Liver (tissue), 9 donors: ENCODE measurements around the gene TEKT2. TPM values are rescaled to one million over a fixed set of nuclear protein-coding genes. Genes with fewer than 3 reads are reported as not detected.

ENCODE experiments used
- DNase-seq: peaks from one replicate; pipeline ENCODE4 v3.0.0-alpha.2; 2017; ENCODE audit warnings: low spot score
- H3K27ac ChIP-seq, 2 donors: one replicate each; pipeline ENCODE4 v1.7.0; 2013; ENCODE audit warnings: inconsistent platforms in 2 of 2, low read length in 2 of 2, control low read depth in 1 of 2, low read depth in 1 of 2, mild to moderate bottlenecking in 1 of 2
- H3K27me3 ChIP-seq, 4 donors: one replicate each; pipeline versions ENCODE4 v1.6.1 to v1.7.0; 2013; ENCODE audit warnings: low read length in 3 of 4, inconsistent platforms in 1 of 4, mild to moderate bottlenecking in 1 of 4, moderate library complexity in 1 of 4; ENCODE audit not compliant: control insufficient read depth in 4 of 4, insufficient read depth in 4 of 4
- H3K36me3 ChIP-seq, 4 donors: one replicate each; pipeline versions ENCODE4 v1.6.1 to v1.7.0; 2013; ENCODE audit warnings: low read length in 3 of 4, mild to moderate bottlenecking in 3 of 4, low read depth in 1 of 4, moderate library complexity in 1 of 4; ENCODE audit not compliant: control insufficient read depth in 4 of 4, insufficient read depth in 3 of 4
- H3K4me1 ChIP-seq, 4 donors: one replicate each; pipeline versions ENCODE4 v1.6.1 to v1.7.0; 2013; ENCODE audit warnings: low read length in 3 of 4, mild to moderate bottlenecking in 3 of 4, moderate library complexity in 1 of 4; ENCODE audit not compliant: control insufficient read depth in 4 of 4, insufficient read depth in 4 of 4
- H3K4me3 ChIP-seq, 3 donors: one replicate each; pipeline versions ENCODE4 v1.6.1 to v1.7.0; 2013; ENCODE audit warnings: low read length in 3 of 3, control low read depth in 1 of 3, low read depth in 1 of 3, mild to moderate bottlenecking in 1 of 3
- H3K9ac ChIP-seq, 2 donors: one replicate each; pipeline ENCODE4 v1.7.0; 2013; ENCODE audit warnings: low read length in 2 of 2, mild to moderate bottlenecking in 2 of 2, moderate library complexity in 2 of 2, control low read depth in 1 of 2, low read depth in 1 of 2
- H3K9me3 ChIP-seq, 4 donors: one replicate each; pipeline versions ENCODE4 v1.6.1 to v1.7.0; 2013; ENCODE audit warnings: low read length in 3 of 4; ENCODE audit not compliant: control insufficient read depth in 4 of 4
- ATF3 ChIP-seq: IDR thresholded peaks from 2 replicates; pipeline ENCODE4 v1.6.1; 2016; ENCODE audit warnings: antibody characterized with exemption
- CTCF ChIP-seq: fragments of 150-350 bp; IDR thresholded peaks from 2 replicates; pipeline ENCODE4 v1.5.1; 2017; ENCODE audit warnings: improper control_type of control experiment, low read depth, low read length; ENCODE audit not compliant: missing input control
- EGR1 ChIP-seq, 2 donors: IDR thresholded peaks; 2 replicates each; pipeline ENCODE4 v1.6.1; 2016 to 2018; ENCODE audit warnings: antibody characterized with exemption in 2 of 2, low read depth in 2 of 2
- FOXA1 ChIP-seq: IDR thresholded peaks from 2 replicates; pipeline ENCODE4 v1.6.1; 2016; ENCODE audit warnings: antibody characterized with exemption
- FOXA2 ChIP-seq: IDR thresholded peaks from 2 replicates; pipeline ENCODE4 v1.6.1; 2016; ENCODE audit warnings: antibody characterized with exemption
- GABPA ChIP-seq, 2 donors: IDR thresholded peaks in 1 of 2; conservative IDR thresholded peaks in 1 of 2; 2 replicates each; pipeline ENCODE4 v1.6.1; 2016; ENCODE audit warnings: antibody characterized with exemption in 2 of 2, mild to moderate bottlenecking in 1 of 2, moderate library complexity in 1 of 2
- HNF4G ChIP-seq: IDR thresholded peaks from 2 replicates; pipeline ENCODE4 v1.6.1; 2016; ENCODE audit warnings: antibody characterized with exemption
- JUND ChIP-seq, 2 donors: IDR thresholded peaks; 2 replicates each; pipeline ENCODE4 v1.6.1; 2016; ENCODE audit warnings: antibody characterized with exemption in 2 of 2
- NR2F2 ChIP-seq: IDR thresholded peaks from 2 replicates; pipeline ENCODE4 v1.6.1; 2016; ENCODE audit warnings: antibody characterized with exemption
- RAD21 ChIP-seq, 2 donors: IDR thresholded peaks; 2 replicates each; pipeline ENCODE4 v1.6.1; 2016; ENCODE audit warnings: antibody characterized with exemption in 2 of 2, mild to moderate bottlenecking in 2 of 2
- REST ChIP-seq: IDR thresholded peaks from 2 replicates; pipeline ENCODE4 v1.6.1; 2016; ENCODE audit warnings: antibody characterized with exemption, mild to moderate bottlenecking
- RXRA ChIP-seq, 2 donors: IDR thresholded peaks; 2 replicates each; pipeline ENCODE4 v1.6.1; 2017 to 2018; ENCODE audit warnings: antibody characterized with exemption in 2 of 2, mild to moderate bottlenecking in 1 of 2
- SP1 ChIP-seq: IDR thresholded peaks from 2 replicates; pipeline ENCODE4 v1.6.1; 2018; ENCODE audit warnings: antibody characterized with exemption, mild to moderate bottlenecking
- TAF1 ChIP-seq: conservative IDR thresholded peaks from 2 replicates; pipeline ENCODE4 v1.6.1; 2016; ENCODE audit warnings: antibody characterized with exemption, mild to moderate bottlenecking
- YY1 ChIP-seq: IDR thresholded peaks from 2 replicates; pipeline ENCODE4 v1.6.1; 2016; ENCODE audit warnings: antibody characterized with exemption, mild to moderate bottlenecking
- ZBTB33 ChIP-seq: IDR thresholded peaks from 2 replicates; pipeline ENCODE4 v1.6.1; 2016; ENCODE audit warnings: antibody characterized with exemption
- WGBS: extraction: QIAGEN DNeasy Blood & Tissue Kit; methylation state at CpG from one replicate; pipeline ENCODE4 v1.1.7; 2013; 5-methylcytosine and 5-hydroxymethylcytosine counted together
- polyA plus RNA-seq, 2 donors: library from polyadenylated mRNA; stranded (reverse) in 1 of 2; unstranded in 1 of 2; fragments of 200-250 nt in 1 of 2; fragments of >200 nt in 1 of 2; fragmentation: Nextera tagmentation in 1 of 2; extraction: Ambion mirVana in 1 of 2; gene quantifications; one replicate each; pipeline versions ENCODE4 v1.2.1 to v1.2.3, GENCODE V29; 2013 to 2015
- total RNA-seq, 2 donors: library from RNA; depleted of rRNA; stranded (reverse); fragments of >200 nt; gene quantifications; one replicate each; pipeline ENCODE4 v1.2.3, GENCODE V29; 2014
- TF ChIP-seq, protein P1 (sequence below): IDR thresholded peaks from 2 replicates; pipeline ENCODE4 v1.6.1; 2016; ENCODE audit warnings: antibody characterized with exemption
- donor health status: healthy.
- donor health status: healthy.
- donor health status: healthy.
- donor health status: healthy.
- donor health status: healthy.

The TEKT2 gene
- total and polyA plus RNA-seq, 4 donors = 0.14 to 0.17 TPM; not detected in 2

DNA sequence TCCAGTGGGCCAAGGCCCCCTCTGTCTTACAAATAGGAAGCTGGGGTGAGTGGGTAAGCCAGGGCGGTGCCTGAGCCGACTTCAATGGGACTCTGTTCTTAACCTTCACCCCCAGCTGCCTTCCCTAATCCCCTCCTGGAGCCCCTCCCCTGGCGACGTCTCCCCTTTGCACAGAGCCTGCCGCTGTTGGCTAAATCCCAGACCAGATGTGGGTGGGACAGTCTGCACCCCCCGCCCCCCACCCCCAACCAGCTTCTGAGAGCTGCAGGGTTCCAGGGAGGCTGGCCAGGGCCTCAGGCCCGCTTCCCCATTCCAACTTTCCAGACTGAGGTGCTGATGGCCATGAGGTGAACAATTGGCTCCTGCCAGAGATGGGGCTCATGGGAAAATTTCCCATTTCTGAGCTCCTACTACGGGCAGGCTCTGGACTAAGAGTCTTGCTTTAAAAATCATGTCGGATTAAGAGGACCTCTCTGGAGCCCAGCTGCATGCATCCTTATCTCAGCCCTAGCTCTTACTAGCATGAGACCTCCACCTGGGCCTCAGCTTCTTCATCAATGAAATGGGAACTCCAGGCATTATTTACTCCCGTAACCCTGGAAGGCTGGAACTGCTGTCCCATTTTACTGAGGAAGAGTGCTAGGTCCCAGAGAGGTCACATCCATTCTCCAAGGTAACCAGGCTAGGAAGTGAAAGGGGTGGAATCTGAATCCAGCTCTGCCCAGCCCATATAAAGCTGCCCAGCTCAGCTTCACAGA lies 34.7 kb downstream of the TEKT2 start:
- Histone ChIP-seq H3K9ac (no peak overlapping the region), H3K27me3 (no peaks in the 10 kb centered on the region), H3K9me3 (no peaks in the 10 kb centered on the region), H3K4me3 (no peak overlapping the region), H3K27ac (no peak overlapping the region), H3K4me1 (no peaks in the 10 kb centered on the region), H3K36me3 (no peaks in the 10 kb centered on the region)
- no peak for DNase-seq
- WGBS = 75% methylated on average over 10 of the region's 10 CpGs
- TF ChIP-seq SP1 = no peak

GRCh38 chr1:36119456-36119855 lies 35.6 kb downstream of the TEKT2 start:
- Histone ChIP-seq H3K36me3 (no peaks in the 10 kb centered on the region), H3K27ac (no peak overlapping the region), H3K4me3 (no peak overlapping the region), H3K4me1 (no peaks in the 10 kb centered on the region), H3K9ac (no peak overlapping the region), H3K9me3 (no peaks in the 10 kb centered on the region), H3K27me3 (no peaks in the 10 kb centered on the region)
- no peak for DNase-seq
- 61% methylated on average over 9 of the region's 9 CpGs for WGBS
- TF ChIP-seq FOXA1 (no peak), CTCF (no peak), HNF4G (no peak), SP1 (no peak), RXRA (IDR thresholded peaks at IDR 0.05) (no peak), EGR1 (IDR thresholded peaks at IDR 0.05; ENCODE audit: low read depth in 2 of 2) (no peak), JUND (IDR thresholded peaks at IDR 0.05) (no peak), ATF3 (no peak), GABPA (IDR thresholded peaks at IDR 0.05 in 1 of 2, conservative IDR thresholded peaks at IDR 0.05 in 1 of 2) (no peak), ZBTB33 (no peak), NR2F2 (no peak), FOXA2 (no peak), REST (no peak), YY1 (no peak), TAF1 (no peak), RAD21 (IDR thresholded peaks at IDR 0.05) (no peak)
- TF ChIP-seq, protein P1, sequence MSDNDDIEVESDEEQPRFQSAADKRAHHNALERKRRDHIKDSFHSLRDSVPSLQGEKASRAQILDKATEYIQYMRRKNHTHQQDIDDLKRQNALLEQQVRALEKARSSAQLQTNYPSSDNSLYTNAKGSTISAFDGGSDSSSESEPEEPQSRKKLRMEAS = no peak
